A673 (cell line): ENCODE measurements around the gene ADGRL4.

Experiments
- CTCF ChIP-seq: fragments of 300-800, 200-600 bp; sonication (generic); conservative IDR thresholded peaks from 2 replicates; pipeline ENCODE4 v1.5.1; 2017; ENCODE audit warnings: low read depth, mild to moderate bottlenecking, antibody characterized with exemption, low read length, moderate library complexity, mixed read lengths
- EZH2 ChIP-seq: fragments of 200-600 bp; sonication (generic); IDR thresholded peaks from 2 replicates; pipeline ENCODE4 v1.6.1; 2017; ENCODE audit warnings: borderline replicate concordance, low read depth, mild to moderate bottlenecking, mixed read lengths, antibody characterized with exemption, low read length; ENCODE audit not compliant: poor library complexity, severe bottlenecking

GRCh38 chr1:78918157-78918556 is 88.4 kb downstream of the ADGRL4 start:
- TF ChIP-seq CTCF, result no peak
- no peak for TF ChIP-seq EZH2
